CD4-positive, alpha-beta T cell treated with Interleukin-4 for 4 hours (primary cell): ENCODE measurements around the gene TMEM126A.
"Not testable (repeated sequence)": the region's sequence is repeated elsewhere in the genome, so short reads cannot be mapped to it uniquely, and the experiment has no call there.

Experiments used
- DNase-seq: peaks from one replicate; pipeline ENCODE4 v3.0.0-alpha.2; 2020

Gene TMEM126A

GRCh38 chr11:85647604-85648299 lies at the start of gene TMEM126A:
Gene TMEM126A, plus strand, starts transcription at chr11:85647967. Its CDS starts 2,289 bp downstream, at chr11:85650256.
- DNase-seq = peak; percentile 88

GRCh38 chr11:85599083-85599482 lies 48.7 kb upstream of the TMEM126A start:
- DNase-seq = no peak

GRCh38 chr11:85602526-85603213 lies 45.1 kb upstream of the TMEM126A start:
- DNase-seq = no peak

GRCh38 chr11:85603220-85603619 lies 44.5 kb upstream of the TMEM126A start:
- no peak for DNase-seq

GRCh38 chr11:85606237-85606636 lies 41.5 kb upstream of the TMEM126A start:
- DNase-seq = not testable (repeated sequence)

- DNase-seq = not testable (repeated sequence)
Measured at GRCh38 chr11:85608621-85609020, 39.1 kb upstream of the TMEM126A start.

GRCh38 chr11:85609286-85609685 lies 38.5 kb upstream of the TMEM126A start:
- DNase-seq = not testable (repeated sequence)

- DNase-seq = not testable (repeated sequence)
Measured at GRCh38 chr11:85611643-85612042, 36.1 kb upstream of the TMEM126A start.

GRCh38 chr11:85619499-85619898 lies 28.3 kb upstream of the TMEM126A start:
- DNase-seq = no peak

GRCh38 chr11:85620256-85620655 lies 27.5 kb upstream of the TMEM126A start:
- DNase-seq = no peak

GRCh38 chr11:85626496-85626895 lies 21.3 kb upstream of the TMEM126A start:
- no peak for DNase-seq

- DNase-seq = peak; percentile 3
Measured at GRCh38 chr11:85627332-85627997, 20.3 kb upstream of the TMEM126A start, which contains the start of gene DLG2. Gene DLG2, minus strand, starts transcription at chr11:85627344.

GRCh38 chr11:85627998-85628770 lies 19.6 kb upstream of the TMEM126A start, which contains the start of gene TMEM126B:
Gene TMEM126B, plus strand, starts transcription at chr11:85628593. Its CDS starts 15 bp downstream, at chr11:85628608.
- peak; percentile 94 for DNase-seq

- peak; percentile 11 for DNase-seq
Measured at GRCh38 chr11:85628771-85629341, 18.9 kb upstream of the TMEM126A start.

GRCh38 chr11:85634747-85635146 lies 13.0 kb upstream of the TMEM126A start:
- no peak for DNase-seq

GRCh38 chr11:85643191-85643614 lies 4.6 kb upstream of the TMEM126A start:
- no peak for DNase-seq

- DNase-seq = no peak
Measured at GRCh38 chr11:85647078-85647477, 689 bp upstream of the TMEM126A start.

GRCh38 chr11:85651118-85651517 lies 3.4 kb downstream of the TMEM126A start:
- DNase-seq = no peak

GRCh38 chr11:85652786-85653447 lies 5.2 kb downstream of the TMEM126A start:
- no peak for DNase-seq

- not testable (repeated sequence) for DNase-seq
Measured at GRCh38 chr11:85654343-85654742, 6.6 kb downstream of the TMEM126A start.

GRCh38 chr11:85656777-85657176 lies 9.0 kb downstream of the TMEM126A start:
- DNase-seq = no peak

GRCh38 chr11:85658180-85658579 lies 10.4 kb downstream of the TMEM126A start:
- DNase-seq = no peak
